Smooth muscle cell (in vitro differentiated cells): ENCODE results near the gene GPI. TPM values are rescaled to one million over a fixed set of nuclear protein-coding genes. Genes with fewer than 3 reads are reported as not detected.

Source experiments
- DNase-seq: peaks from one replicate; lab custom pipeline; 2025; ENCODE audit not compliant: unreplicated experiment; lab: John Stamatoyannopoulos, UW
- H2AFZ ChIP-seq: fragments of 200-600 bp; sonication (generic); 2 replicates; pipeline ENCODE4 v1.6.0; 2016; ENCODE audit warnings: antibody characterized with exemption, low read depth, mild to moderate bottlenecking
- H3F3A ChIP-seq: fragments of 200-600 bp; sonication (generic); 2 replicates; pipeline ENCODE4 v1.6.0; 2017; ENCODE audit warnings: antibody characterized with exemption, low read depth
- H3K27ac ChIP-seq: fragments of 200-600 bp; sonication (generic); 2 replicates; pipeline ENCODE4 v1.5.1; 2016; ENCODE audit warnings: low read depth, mild to moderate bottlenecking
- H3K27me3 ChIP-seq: fragments of 200-600 bp; sonication (generic); 2 replicates; pipeline ENCODE4 v1.6.1; 2016; ENCODE audit warnings: low read depth, mild to moderate bottlenecking
- H3K36me3 ChIP-seq: fragments of 200-600 bp; sonication (generic); 2 replicates; pipeline ENCODE4 v1.5.1; 2016; ENCODE audit warnings: low read depth
- H3K4me1 ChIP-seq: fragments of 200-600 bp; sonication (generic); 2 replicates; pipeline ENCODE4 v1.5.1; 2016; ENCODE audit warnings: low read depth
- H3K4me2 ChIP-seq: fragments of 200-600 bp; sonication (generic); 2 replicates; pipeline ENCODE4 v1.6.0; 2016; ENCODE audit warnings: mild to moderate bottlenecking
- H3K4me3 ChIP-seq: fragments of 200-600 bp; sonication (generic); 2 replicates; pipeline ENCODE4 v1.5.1; 2016; ENCODE audit warnings: mild to moderate bottlenecking
- H3K79me2 ChIP-seq: fragments of 200-600 bp; sonication (generic); 2 replicates; pipeline ENCODE4 v1.6.0; 2016; ENCODE audit warnings: low read depth, mild to moderate bottlenecking
- H3K9ac ChIP-seq: fragments of 200-600 bp; sonication (generic); 2 replicates; pipeline ENCODE4 v1.6.0; 2016; ENCODE audit warnings: low read depth
- H3K9me3 ChIP-seq: fragments of 200-600 bp; sonication (generic); replicated peaks from 2 replicates; pipeline ENCODE4 v1.5.1; 2016; ENCODE audit warnings: low read depth
- H4K20me1 ChIP-seq: fragments of 200-600 bp; sonication (generic); 2 replicates; pipeline ENCODE4 v1.6.0; 2016; ENCODE audit warnings: low read depth
- WGBS: methylation state at CpG from one replicate; pipeline ENCODE4 v1.1.7; 2016; ENCODE audit warnings: low lambda C conversion rate; 5-methylcytosine and 5-hydroxymethylcytosine counted together
- polyA plus RNA-seq: library from polyadenylated mRNA; unstranded; fragments of >200 nt; fragmentation: Nextera tagmentation; extraction: Ambion mirVana; gene quantifications from 2 replicates; pipeline ENCODE4 v1.2.1, GENCODE V29; 2016
- total RNA-seq: library from RNA; depleted of rRNA; stranded (reverse); fragments of >200 nt; gene quantifications from 2 replicates; pipeline ENCODE4 v1.2.3, GENCODE V29; 2014
- TF ChIP-seq, protein P1 (sequence below): fragments of 200-600 bp; sonication (generic); IDR thresholded peaks from 2 replicates; pipeline ENCODE4 v1.5.1; 2017; ENCODE audit warnings: borderline replicate concordance, mild to moderate bottlenecking, antibody characterized with exemption; ENCODE audit not compliant: insufficient read depth, poor library complexity, severe bottlenecking

Gene GPI
- total and polyA plus RNA-seq, 2 experiments from 2014 or later = 132 to 233 TPM

GRCh38 chr19:34402074-34402600 lies 37.1 kb downstream of the GPI start:
- H3K79me2 ChIP-seq = peaks cover 3% of the 10 kb centered on the region
- H3K4me1 ChIP-seq = no peaks in the 10 kb centered on the region
- H4K20me1 ChIP-seq = peaks cover 5% of the 10 kb centered on the region
- H2AFZ ChIP-seq = no peak overlapping the region
- TF ChIP-seq, protein P1, sequence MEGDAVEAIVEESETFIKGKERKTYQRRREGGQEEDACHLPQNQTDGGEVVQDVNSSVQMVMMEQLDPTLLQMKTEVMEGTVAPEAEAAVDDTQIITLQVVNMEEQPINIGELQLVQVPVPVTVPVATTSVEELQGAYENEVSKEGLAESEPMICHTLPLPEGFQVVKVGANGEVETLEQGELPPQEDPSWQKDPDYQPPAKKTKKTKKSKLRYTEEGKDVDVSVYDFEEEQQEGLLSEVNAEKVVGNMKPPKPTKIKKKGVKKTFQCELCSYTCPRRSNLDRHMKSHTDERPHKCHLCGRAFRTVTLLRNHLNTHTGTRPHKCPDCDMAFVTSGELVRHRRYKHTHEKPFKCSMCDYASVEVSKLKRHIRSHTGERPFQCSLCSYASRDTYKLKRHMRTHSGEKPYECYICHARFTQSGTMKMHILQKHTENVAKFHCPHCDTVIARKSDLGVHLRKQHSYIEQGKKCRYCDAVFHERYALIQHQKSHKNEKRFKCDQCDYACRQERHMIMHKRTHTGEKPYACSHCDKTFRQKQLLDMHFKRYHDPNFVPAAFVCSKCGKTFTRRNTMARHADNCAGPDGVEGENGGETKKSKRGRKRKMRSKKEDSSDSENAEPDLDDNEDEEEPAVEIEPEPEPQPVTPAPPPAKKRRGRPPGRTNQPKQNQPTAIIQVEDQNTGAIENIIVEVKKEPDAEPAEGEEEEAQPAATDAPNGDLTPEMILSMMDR = no peak
- no peak for DNase-seq
- no peaks in the 10 kb centered on the region for H3K36me3 ChIP-seq
- no peak overlapping the region for H3K9ac ChIP-seq
- H3K9me3 ChIP-seq = no peaks in the 10 kb centered on the region
- H3K27me3 ChIP-seq = no peaks in the 10 kb centered on the region
- H3F3A ChIP-seq = no peaks in the 10 kb centered on the region
- WGBS = 95% methylated on average over 8 of the region's 8 CpGs
- no peak overlapping the region for H3K4me3 ChIP-seq
- H3K27ac ChIP-seq = peak overlapping the region; percentile 10
- H3K4me2 ChIP-seq = no peak overlapping the region

DNA sequence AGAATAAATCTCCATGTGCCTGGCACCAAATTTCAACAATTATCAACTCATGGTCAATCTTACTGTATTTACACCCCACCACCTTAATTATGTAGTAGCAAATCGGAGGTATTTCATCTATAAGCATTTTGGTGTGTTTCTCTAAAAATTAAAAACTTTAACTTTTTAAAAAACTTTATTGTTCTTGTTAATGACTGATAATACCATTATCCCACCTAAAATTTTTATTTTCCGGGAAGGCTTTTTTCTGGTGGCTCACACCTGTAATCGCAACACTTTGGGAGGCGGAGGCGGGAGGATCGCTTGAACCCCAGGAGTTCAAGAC lies 38.8 kb downstream of the GPI start:
- Histone ChIP-seq H3K27ac (no peak overlapping the region), H3K27me3 (no peaks in the 10 kb centered on the region), H3K79me2 (peaks cover 3% of the 10 kb centered on the region), H3K4me2 (peak overlapping the region; percentile 98), H3F3A (no peaks in the 10 kb centered on the region), H3K9me3 (no peaks in the 10 kb centered on the region), H2AFZ (peak overlapping the region; percentile 91), H3K4me3 (peak overlapping the region; percentile 65), H3K36me3 (no peaks in the 10 kb centered on the region), H3K9ac (peak overlapping the region; percentile 56), H3K4me1 (no peaks in the 10 kb centered on the region), H4K20me1 (peaks cover under 1% of the 10 kb centered on the region)
- WGBS = 63% methylated on average over 6 of the region's 6 CpGs
- no peak for DNase-seq
- TF ChIP-seq, protein P1 = no peak

- no peak within 1 kb of the TSS for H3K27ac ChIP-seq
- peaks cover 3% of the 10 kb centered on the region for H3K79me2 ChIP-seq
- peak; percentile 49 for DNase-seq
- no peaks in the 10 kb centered on the region for H3K9me3 ChIP-seq
- H3K4me3 ChIP-seq = peak within 1 kb of the TSS; percentile 65
- H3K9ac ChIP-seq = peak within 1 kb of the TSS; percentile 56
- no peaks in the 10 kb centered on the region for H3K27me3 ChIP-seq
- no peaks in the 10 kb centered on the region for H3K4me1 ChIP-seq
- no peaks in the 10 kb centered on the region for H4K20me1 ChIP-seq
- H2AFZ ChIP-seq = peak within 1 kb of the TSS; percentile 91
- TF ChIP-seq, protein P1 = no peak
- H3F3A ChIP-seq = no peaks in the 10 kb centered on the region
- 2% methylated on average over 47 of the region's 69 CpGs for WGBS
- peak within 1 kb of the TSS; percentile 98 for H3K4me2 ChIP-seq
- H3K36me3 ChIP-seq = no peaks in the 10 kb centered on the region
Observed at GRCh38 chr19:34404109-34404909, 39.3 kb downstream of the GPI start, which contains the start of gene PDCD2L. TSS of gene PDCD2L (plus strand) at chr19:34404399. CDS start at chr19:34404431, 32 bp downstream.
